NCI-H2029 treated with DMSO at 0.1 percent for 48 hours (cell line): Measurements from ENCODE around the gene TBX4.

Experiments
- DNase-seq: peaks from one replicate; lab custom pipeline; 2025; lab: John Stamatoyannopoulos, UW

TBX4 gene

GRCh38 chr17:61412860-61413660, 39.2 kb upstream of the TBX4 start:
- no peak for DNase-seq

GRCh38 chr17:61413661-61414126, 38.5 kb upstream of the TBX4 start:
- no peak for DNase-seq

GRCh38 chr17:61414141-61414935, 37.9 kb upstream of the TBX4 start:
- no peak for DNase-seq

GRCh38 chr17:61414936-61415251, 37.3 kb upstream of the TBX4 start:
- no peak for DNase-seq

GRCh38 chr17:61415374-61416210, 36.6 kb upstream of the TBX4 start:
- no peak for DNase-seq

- DNase-seq: no peak
Observed at GRCh38 chr17:61416211-61416539, 36.0 kb upstream of the TBX4 start.

GRCh38 chr17:61416540-61417363, 35.5 kb upstream of the TBX4 start:
- DNase-seq: peak; percentile 38

GRCh38 chr17:61418449-61418848, 33.8 kb upstream of the TBX4 start:
- no peak for DNase-seq

- no peak for DNase-seq
Observed at GRCh38 chr17:61419496-61420046, 32.7 kb upstream of the TBX4 start.

- DNase-seq: no peak
Observed at GRCh38 chr17:61420052-61420451, 32.2 kb upstream of the TBX4 start.

- no peak for DNase-seq
Observed at GRCh38 chr17:61420745-61421398, 31.4 kb upstream of the TBX4 start.

GRCh38 chr17:61421460-61421859, 30.8 kb upstream of the TBX4 start:
- no peak for DNase-seq

- DNase-seq: no peak
Observed at GRCh38 chr17:61422116-61422799, 30.0 kb upstream of the TBX4 start.

GRCh38 chr17:61422869-61423268, 29.4 kb upstream of the TBX4 start:
- DNase-seq: no peak

- DNase-seq: no peak
Observed at GRCh38 chr17:61423967-61424649, 28.1 kb upstream of the TBX4 start.

- DNase-seq: no peak
Observed at GRCh38 chr17:61425682-61426481, 26.3 kb upstream of the TBX4 start.

- no peak for DNase-seq
Observed at GRCh38 chr17:61426482-61427304, 25.5 kb upstream of the TBX4 start.

- DNase-seq: no peak
Observed at GRCh38 chr17:61427567-61427966, 24.7 kb upstream of the TBX4 start.
